HCT116 (cell line): ENCODE measurements around the gene ANKRD33. TPM values are rescaled to one million over a fixed set of nuclear protein-coding genes. Genes with fewer than 3 reads are reported as not detected.

Experiments used
- ATAC-seq: fragments of 200-7000 bp; cut with Tn5 transposase; 2 replicates; pipeline ENCODE4 v1.9.1; 2020; ENCODE audit warnings: mild to moderate bottlenecking, moderate library complexity
- BruUV-seq: library from RNA; stranded (reverse); fragments of 400-500 nt; replicated peaks from 2 replicates; lab custom pipeline; 2021; lab: Mats Ljungman, UMichigan
- CTCF ChIA-PET: fragments of 300-600 bp; sonication (Branson Sonifier 250); formaldehyde crosslinking; loops from one replicate; lab custom pipeline; 2021; ENCODE audit warnings: antibody characterized with exemption; lab: Charles Lee
- POLR2A ChIA-PET: fragments of 300-600, 350-600 bp; sonication (Branson Sonifier 250); formaldehyde crosslinking; loops from one replicate; lab custom pipeline; 2021; ENCODE audit warnings: antibody characterized with exemption; lab: Charles Lee
- RAD21 ChIA-PET, 2 experiments: fragments of 300-600 bp; sonication (Branson Sonifier 250); formaldehyde crosslinking; loops; one replicate each; lab custom pipeline; 2023; ENCODE audit warnings: low total read pairs in 2 of 2; ENCODE audit not compliant: uncharacterized antibody in 2 of 2, unreplicated experiment in 2 of 2, low non-redundant PET in 1 of 2; lab: Charles Lee
- DNase-seq: peaks from one replicate; pipeline ENCODE4 v3.0.0-alpha.2; 2010; ENCODE audit warnings: low read depth, low spot score
- H2AFZ ChIP-seq: fragments of 200-600 bp; shearing (Covaris generic), sonication (generic); 2 replicates; pipeline ENCODE4 v1.6.1; 2017; ENCODE audit warnings: low read depth, mixed run types, mixed read lengths, antibody characterized with exemption, low read length; ENCODE audit not compliant: poor library complexity, severe bottlenecking
- H3K27ac ChIP-seq: 2 replicates; pipeline ENCODE4 v1.5.1; 2012; ENCODE audit warnings: low read depth, low read length
- H3K27me3 ChIP-seq: fragments of 200-600 bp; sonication (generic); 2 replicates; pipeline ENCODE4 v1.6.1; 2016; ENCODE audit warnings: mixed run types, low read length, mixed read lengths; ENCODE audit not compliant: insufficient read depth
- H3K36me3 ChIP-seq, 2 experiments: fragments of 200-500 bp in 1 of 2; fragments of 200-600 bp in 1 of 2; sonication (Bioruptor generic) in 1 of 2; sonication (generic) in 1 of 2; 2 replicates each; pipeline versions ENCODE4 v1.5.1 to v1.6.1; 2014 to 2016; ENCODE audit warnings: low read length in 2 of 2, inconsistent platforms in 1 of 2, mixed read lengths in 1 of 2, mixed run types in 1 of 2; ENCODE audit not compliant: insufficient read depth in 2 of 2, control insufficient read depth in 1 of 2
- H3K4me1 ChIP-seq, 2 experiments: fragments of 200-600 bp in 1 of 2; sonication (generic) in 1 of 2; 2 replicates each; pipeline versions ENCODE4 v1.5.1 to v1.6.1; 2012 to 2017; ENCODE audit warnings: low read length in 2 of 2, inconsistent platforms in 1 of 2, mild to moderate bottlenecking in 1 of 2, mixed read lengths in 1 of 2, mixed run types in 1 of 2, moderate library complexity in 1 of 2; ENCODE audit not compliant: insufficient read depth in 2 of 2, control insufficient read depth in 1 of 2
- H3K4me2 ChIP-seq: fragments of 200-600 bp; sonication (generic); 2 replicates; pipeline ENCODE4 v1.6.1; 2017; ENCODE audit warnings: mixed run types, low read length, mixed read lengths
- H3K4me3 ChIP-seq, 2 experiments: fragments of 200-600 bp in 1 of 2; sonication (generic) in 1 of 2; replicated peaks in 1 of 2; 2 replicates each; pipeline ENCODE4 v1.5.1; 2011 to 2016; ENCODE audit warnings: low read length in 2 of 2, control low read depth in 1 of 2, low read depth in 1 of 2, mild to moderate bottlenecking in 1 of 2, mixed read lengths in 1 of 2, mixed run types in 1 of 2
- H3K79me2 ChIP-seq: fragments of 200-600 bp; sonication (generic); 2 replicates; pipeline ENCODE4 v1.6.1; 2017; ENCODE audit warnings: mild to moderate bottlenecking, mixed run types, low read length, moderate library complexity, mixed read lengths; ENCODE audit not compliant: insufficient read depth
- H3K9ac ChIP-seq: fragments of 200-600 bp; sonication (generic); 2 replicates; pipeline ENCODE4 v1.6.1; 2016; ENCODE audit warnings: low read length, mixed read lengths
- H3K9me2 ChIP-seq: fragments of 200-600 bp; sonication (generic), shearing (Covaris generic); 2 replicates; pipeline ENCODE4 v1.6.1; 2017; ENCODE audit warnings: mixed run types, mild to moderate bottlenecking, moderate library complexity; ENCODE audit not compliant: insufficient read depth
- H3K9me3 ChIP-seq, 2 experiments: fragments of 200-500 bp in 1 of 2; fragments of 200-600 bp in 1 of 2; sonication (Bioruptor generic) in 1 of 2; sonication (generic) in 1 of 2; 2 replicates each; pipeline ENCODE4 v1.6.1; 2014 to 2017; ENCODE audit warnings: low read length in 2 of 2, mixed read lengths in 2 of 2, inconsistent platforms in 1 of 2, low read depth in 1 of 2, mild to moderate bottlenecking in 1 of 2, mixed run types in 1 of 2, moderate library complexity in 1 of 2; ENCODE audit not compliant: control insufficient read depth in 1 of 2, insufficient read depth in 1 of 2
- H4K20me1 ChIP-seq: fragments of 200-600 bp; sonication (generic), shearing (Covaris generic); 2 replicates; pipeline ENCODE4 v1.6.1; 2017; ENCODE audit warnings: mixed run types, mild to moderate bottlenecking, moderate library complexity; ENCODE audit not compliant: insufficient read depth
- ATF3 ChIP-seq: IDR thresholded peaks from 2 replicates; pipeline ENCODE4 v1.6.1; 2012
- CBX3 ChIP-seq: IDR thresholded peaks from 2 replicates; pipeline ENCODE4 v1.6.1; 2012; ENCODE audit warnings: low read depth
- CEBPB ChIP-seq: IDR thresholded peaks from 2 replicates; pipeline ENCODE4 v1.6.1; 2012; ENCODE audit warnings: low read depth
- EGR1 ChIP-seq: IDR thresholded peaks from 2 replicates; pipeline ENCODE4 v1.6.1; 2012; ENCODE audit warnings: low read depth
- ELF1 ChIP-seq: IDR thresholded peaks from 2 replicates; pipeline ENCODE4 v1.6.1; 2012; ENCODE audit warnings: low read depth, borderline replicate concordance
- EZH2 ChIP-seq: fragments of 200-600 bp; sonication (generic); IDR thresholded peaks from 2 replicates; pipeline ENCODE4 v1.6.1; 2017; ENCODE audit warnings: antibody characterized with exemption, mixed run types
- EZH2phosphoT487 ChIP-seq: fragments of 200-600 bp; IDR thresholded peaks from 2 replicates; pipeline ENCODE4 v1.6.1; 2018; ENCODE audit warnings: antibody characterized with exemption, borderline replicate concordance
- FOSL1 ChIP-seq: IDR thresholded peaks from 2 replicates; pipeline ENCODE4 v1.6.1; 2012; ENCODE audit warnings: low read depth
- JUND ChIP-seq: IDR thresholded peaks from 2 replicates; pipeline ENCODE4 v1.6.1; 2012
- MAX ChIP-seq: IDR thresholded peaks from 2 replicates; pipeline ENCODE4 v1.6.1; 2012
- POLR2A ChIP-seq: IDR thresholded peaks from 2 replicates; pipeline ENCODE4 v1.7.0; 2011; ENCODE audit warnings: borderline replicate concordance; ENCODE audit not compliant: insufficient read depth, insufficient read length; ENCODE audit errors: extremely low read depth
- POLR2AphosphoS5 ChIP-seq: IDR thresholded peaks from 2 replicates; pipeline ENCODE4 v1.6.1; 2011; ENCODE audit warnings: mild to moderate bottlenecking, low read depth, low read length, moderate library complexity
- RAD21 ChIP-seq: IDR thresholded peaks from 2 replicates; pipeline ENCODE4 v1.6.1; 2012; ENCODE audit warnings: low read depth, mild to moderate bottlenecking
- REST ChIP-seq: IDR thresholded peaks from 2 replicates; pipeline ENCODE4 v1.6.1; 2012; ENCODE audit warnings: low read depth
- SP1 ChIP-seq: IDR thresholded peaks from 2 replicates; pipeline ENCODE4 v1.6.1; 2012; ENCODE audit warnings: low read depth
- SRF ChIP-seq: IDR thresholded peaks from 2 replicates; pipeline ENCODE4 v1.6.1; 2012; ENCODE audit warnings: low read depth
- TCF7L2 ChIP-seq: IDR thresholded peaks from 2 replicates; pipeline ENCODE4 v1.7.0; 2011; ENCODE audit warnings: borderline replicate concordance, inconsistent platforms; ENCODE audit not compliant: insufficient read depth, insufficient read length; ENCODE audit errors: extremely low read depth
- ZBTB33 ChIP-seq: IDR thresholded peaks from 2 replicates; pipeline ENCODE4 v1.6.1; 2011; ENCODE audit warnings: mild to moderate bottlenecking, low read length, moderate library complexity; ENCODE audit not compliant: insufficient replicate concordance; ENCODE audit errors: extremely low read depth
- ZFX ChIP-seq: fragments of 450-650 bp; IDR thresholded peaks from 2 replicates; pipeline ENCODE4 v1.6.1; 2017
- ZNF274 ChIP-seq: fragments of 200-500 bp; sonication (Bioruptor generic); IDR thresholded peaks from 2 replicates; pipeline ENCODE4 v1.6.1; 2014; ENCODE audit warnings: mild to moderate bottlenecking, low read depth, low read length, inconsistent platforms
- intact Hi-C: fragments of 100-400 bp; cut with micrococcal nuclease; formaldehyde crosslinking; loops from 2 replicates; pipeline ENCODE4 v1.10.0; 2022
- total RNA-seq: library from RNA; stranded (reverse); gene quantifications from one replicate; pipeline ENCODE4 v1.2.1, GENCODE V29; 2021; ENCODE audit not compliant: unreplicated experiment

Gene ANKRD33
- total RNA-seq, 1 experiment from 2014 or later, result not detected

- BruUV-seq, result no TSS peak
- ATAC-seq (no peak), DNase-seq (no peak)
- no peak for TF ChIP-seq MAX
- TF ChIP-seq CEBPB, result no peak
- TF ChIP-seq POLR2AphosphoS5, result no peak
- TF ChIP-seq SRF, result no peak
- no peak for TF ChIP-seq ATF3
- TF ChIP-seq POLR2A, result no peak
- TF ChIP-seq ELF1, result no peak
- no peak for TF ChIP-seq JUND
- no peak for TF ChIP-seq SP1
- TF ChIP-seq EZH2phosphoT487, result no peak
- TF ChIP-seq TCF7L2, result no peak
- no peak for TF ChIP-seq RAD21
- no peak for TF ChIP-seq EZH2
- TF ChIP-seq REST, result no peak
- no peak for TF ChIP-seq ZNF274
- no peak for TF ChIP-seq ZFX
- TF ChIP-seq EGR1, result no peak
- no peak for TF ChIP-seq FOSL1
- TF ChIP-seq ZBTB33, result no peak
- TF ChIP-seq CBX3, result no peak
- TF ChIP-seq, all 23 proteins: peak for 0
- Histone ChIP-seq H3K9ac (no peak overlapping the region), H3K27me3 (no peaks in the 10 kb centered on the region), H3K9me2 (no peaks in the 10 kb centered on the region), H4K20me1 (no peaks in the 10 kb centered on the region), H2AFZ (no peak overlapping the region), H3K9me3 (no peaks in the 10 kb centered on the region), H3K4me1 (peaks cover 0 to 6% of the 10 kb centered on the region in 2 experiments; a peak in 1 of 4 replicates), H3K36me3 (no peaks in the 10 kb centered on the region), H3K4me2 (no peak overlapping the region), H3K79me2 (no peaks in the 10 kb centered on the region), H3K4me3 (no peak overlapping the region), H3K27ac (no peak overlapping the region)
- ChIA-PET RAD21 (no interaction called here), POLR2A (no interaction called here), CTCF (no interaction called here)
- intact Hi-C loops, result no loop called here
These were observed 20.0 kb upstream of the ANKRD33 start for GRCh38 chr12:51867796-51868428.
